GM12891 (cell line): Measurements from ENCODE around the gene AKAP9.
A peak's percentile ranks its signal among the peaks of the same experiment; 100 is the strongest.
"Not testable (repeated sequence)": the region's sequence is repeated elsewhere in the genome, so short reads cannot be mapped to it uniquely, and the experiment has no call there.

ENCODE experiments used
- DNase-seq: peaks from one replicate; pipeline ENCODE4 v3.0.0; 2011; ENCODE audit warnings: low spot score; ENCODE audit not compliant: insufficient read length
- FAIRE-seq: peaks from 2 replicates; lab custom pipeline; 2011; peaks lifted over from hg19 to GRCh38; lab: Jason Lieb, UNC
- PAX5 ChIP-seq: IDR thresholded peaks from 2 replicates; pipeline ENCODE4 v1.6.1; 2011; ENCODE audit warnings: low read length, moderate library complexity, mild to moderate bottlenecking; ENCODE audit not compliant: insufficient read depth, severe bottlenecking
- POLR2A ChIP-seq: IDR thresholded peaks from 2 replicates; pipeline ENCODE4 v1.6.1; 2011; ENCODE audit warnings: low read depth, low read length, control low read depth
- POLR2AphosphoS5 ChIP-seq: IDR thresholded peaks from 2 replicates; pipeline ENCODE4 v1.6.1; 2011; ENCODE audit warnings: low read depth, low read length, control low read depth
- POU2F2 ChIP-seq: IDR thresholded peaks from 2 replicates; pipeline ENCODE4 v1.6.1; 2011; ENCODE audit warnings: low read depth, mild to moderate bottlenecking, control low read depth, low read length, moderate library complexity
- SPI1 ChIP-seq: IDR thresholded peaks from 2 replicates; pipeline ENCODE4 v1.6.1; 2011; ENCODE audit warnings: low read depth, low read length, control low read depth
- TAF1 ChIP-seq: IDR thresholded peaks from 2 replicates; pipeline ENCODE4 v1.6.1; 2011; ENCODE audit warnings: low read depth, low read length, control low read depth

Gene AKAP9

DNA sequence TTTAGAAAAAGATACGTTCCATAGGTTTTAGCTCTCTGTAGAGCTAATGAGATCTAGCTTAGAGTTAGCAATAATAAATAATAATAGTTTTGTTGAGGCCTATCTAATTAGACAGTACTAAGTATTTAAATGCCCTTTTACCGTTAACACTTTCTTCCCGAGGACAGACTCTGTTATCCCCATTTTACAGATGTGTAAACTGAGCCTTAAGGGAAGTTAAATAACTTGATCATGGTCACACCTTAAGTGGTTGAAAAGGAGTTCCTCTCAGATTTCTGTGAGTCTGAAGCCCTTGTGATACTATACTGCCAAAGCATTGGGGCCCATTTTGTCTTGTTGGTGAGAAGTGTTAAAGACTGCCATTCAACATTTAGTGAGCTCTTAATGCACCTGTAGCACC is 132.0 kb downstream of the AKAP9 start:
- no peak for DNase-seq
- no peak for FAIRE-seq
- TF ChIP-seq TAF1 (no peak), POLR2A (no peak), POU2F2 (no peak), PAX5 (no peak)

DNA sequence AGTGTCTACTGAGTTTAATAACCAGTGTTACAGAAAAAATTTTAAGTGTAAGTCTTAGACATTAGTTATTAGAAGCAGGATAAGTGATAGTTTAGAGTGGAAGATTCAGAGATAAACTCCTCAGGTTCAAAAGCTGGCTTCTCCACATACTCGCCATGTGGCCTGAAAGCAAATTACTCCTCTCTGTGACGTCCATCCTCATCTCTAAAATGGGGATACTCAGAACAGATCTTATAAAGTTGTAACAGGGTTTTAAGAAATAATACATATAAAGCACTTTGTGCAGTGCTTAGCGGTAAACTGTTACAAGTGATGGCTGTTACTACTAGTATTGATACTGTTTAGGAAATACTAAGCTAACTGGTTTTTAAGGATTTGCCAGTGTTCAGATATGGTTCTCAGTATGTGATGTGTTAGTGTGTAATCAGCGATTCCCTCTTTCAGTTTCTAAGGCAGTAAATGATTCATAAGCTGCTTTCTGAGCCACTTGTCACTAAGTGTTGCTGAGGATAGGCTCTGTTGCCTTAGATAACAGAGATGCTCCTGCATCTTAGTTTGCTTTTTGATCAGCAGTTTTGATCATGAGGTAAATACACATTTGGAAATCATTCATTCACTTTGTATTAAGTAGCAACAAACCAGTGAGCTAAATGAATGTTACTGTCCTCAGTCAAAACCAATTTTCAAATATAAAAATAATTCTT is 134.9 kb downstream of the AKAP9 start:
- FAIRE-seq: no peak
- TF ChIP-seq SPI1 (no peak), POLR2AphosphoS5 (no peak), POLR2A (no peak)
- DNase-seq: no peak

DNA sequence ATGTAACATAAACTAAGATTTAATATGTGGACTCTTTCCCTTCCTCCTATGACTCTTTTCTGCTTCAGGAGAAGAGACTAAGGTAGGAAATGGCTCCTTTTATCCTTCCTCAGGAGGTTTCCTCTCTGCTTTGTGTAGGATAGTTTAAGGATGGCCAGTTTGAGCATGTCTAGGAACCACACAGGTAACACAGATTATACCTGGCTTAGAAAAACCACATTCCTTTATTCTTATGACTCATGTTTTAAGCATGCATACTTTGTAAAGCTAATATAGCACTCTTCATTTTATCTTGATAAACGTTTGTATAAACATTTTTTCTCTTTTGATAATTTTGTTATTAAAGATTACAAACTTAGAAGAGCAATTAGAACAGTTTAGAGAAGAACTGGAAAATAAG is 135.8 kb downstream of the AKAP9 start:
- DNase-seq (no peak), FAIRE-seq (no peak)
- TF ChIP-seq POU2F2: no peak
- TF ChIP-seq POLR2A: no peak
- no peak for TF ChIP-seq PAX5
- no peak for TF ChIP-seq TAF1
- no peak for TF ChIP-seq SPI1
- TF ChIP-seq POLR2AphosphoS5: no peak

DNA sequence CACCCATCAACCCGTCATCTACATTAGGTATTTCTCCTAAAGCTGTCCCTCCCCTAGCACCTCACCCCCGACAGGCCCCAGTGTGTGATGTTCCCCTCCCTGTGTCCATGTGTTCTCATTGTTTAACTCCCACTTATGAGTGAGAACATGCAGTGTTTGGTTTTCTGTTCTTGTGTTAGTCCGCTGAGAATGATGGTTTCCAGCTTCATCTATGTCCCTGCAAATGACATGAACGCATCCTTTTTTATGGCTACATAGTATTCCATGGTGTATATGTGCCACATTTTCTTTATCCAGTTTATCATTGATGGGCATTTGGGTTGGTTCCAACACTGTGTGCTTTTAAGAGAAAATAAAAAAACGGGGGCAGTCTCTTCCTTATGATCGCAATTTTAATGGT is 143.3 kb downstream of the AKAP9 start:
- DNase-seq, FAIRE-seq: not testable (repeated sequence)

DNA sequence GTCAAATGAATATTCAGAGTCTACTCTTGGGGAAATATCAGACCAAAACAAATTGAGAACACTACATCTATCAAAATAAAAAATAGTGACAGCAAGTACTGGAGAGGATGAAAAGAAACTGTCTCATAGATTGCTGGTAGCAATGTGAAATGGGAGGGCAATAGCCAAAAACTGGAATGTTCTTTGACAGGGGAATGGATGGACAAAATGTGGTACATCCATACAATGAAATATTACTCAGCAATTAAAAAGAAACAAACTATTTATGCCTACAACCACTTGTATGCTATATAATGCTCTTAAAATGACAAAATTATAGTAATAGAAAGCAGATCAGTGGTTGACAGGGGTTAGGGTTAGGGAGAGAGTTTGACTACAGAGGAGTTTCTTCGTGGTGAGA is 147.6 kb downstream of the AKAP9 start:
- DNase-seq (no peak), FAIRE-seq (no peak)
- no peak for TF ChIP-seq POLR2A
- TF ChIP-seq POLR2AphosphoS5: no peak
- no peak for TF ChIP-seq SPI1
- no peak for TF ChIP-seq TAF1
- no peak for TF ChIP-seq POU2F2
- TF ChIP-seq PAX5: no peak

DNA sequence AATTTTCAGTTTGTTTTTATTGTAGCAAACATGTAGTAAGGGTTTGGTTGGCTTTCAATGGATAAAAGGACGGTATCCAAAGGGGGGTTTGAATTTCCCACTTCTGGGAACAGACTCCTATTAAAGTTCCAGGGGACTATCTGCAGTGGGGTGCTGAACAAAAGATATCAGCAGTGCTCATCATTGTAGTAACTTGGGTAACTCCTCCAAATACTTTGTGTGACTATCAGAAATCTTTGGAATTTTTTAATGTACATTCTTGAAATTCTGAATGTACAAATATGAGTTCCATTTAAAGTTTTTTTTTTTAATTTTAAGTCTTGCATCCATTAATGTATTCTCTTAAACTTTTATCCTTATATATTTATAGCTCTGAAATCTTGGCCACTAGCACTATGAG is 151.5 kb downstream of the AKAP9 start:
- TF ChIP-seq SPI1: no peak
- TF ChIP-seq TAF1: no peak
- no peak for TF ChIP-seq POLR2AphosphoS5
- no peak for TF ChIP-seq PAX5
- no peak for TF ChIP-seq POLR2A
- no peak for TF ChIP-seq POU2F2
- no peak for DNase-seq
- FAIRE-seq: no peak

DNA sequence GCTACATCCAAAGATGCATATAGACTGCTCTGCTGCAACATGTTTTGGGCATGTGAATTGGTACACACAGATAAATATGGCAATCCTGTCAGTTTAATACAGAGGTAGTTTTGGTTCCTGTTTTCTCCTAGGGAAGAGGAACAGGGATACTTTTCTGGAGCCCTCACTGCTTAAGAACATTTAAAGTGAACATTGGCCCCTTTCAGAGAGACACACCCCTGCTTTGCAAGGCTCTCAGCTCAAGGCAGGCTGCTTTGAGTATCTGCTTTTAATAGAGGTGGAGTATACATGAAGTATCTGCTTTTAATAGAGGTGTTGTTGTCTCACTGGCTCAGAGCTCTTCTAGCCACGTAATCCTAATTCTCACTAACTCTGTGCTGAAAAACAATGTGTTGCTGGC is 154.7 kb downstream of the AKAP9 start:
- TF ChIP-seq SPI1: 0 out of 2 replicates have a peak, but pooled peaks have one; percentile 1
- no peak for TF ChIP-seq POLR2A
- DNase-seq (no peak), FAIRE-seq (no peak)

DNA sequence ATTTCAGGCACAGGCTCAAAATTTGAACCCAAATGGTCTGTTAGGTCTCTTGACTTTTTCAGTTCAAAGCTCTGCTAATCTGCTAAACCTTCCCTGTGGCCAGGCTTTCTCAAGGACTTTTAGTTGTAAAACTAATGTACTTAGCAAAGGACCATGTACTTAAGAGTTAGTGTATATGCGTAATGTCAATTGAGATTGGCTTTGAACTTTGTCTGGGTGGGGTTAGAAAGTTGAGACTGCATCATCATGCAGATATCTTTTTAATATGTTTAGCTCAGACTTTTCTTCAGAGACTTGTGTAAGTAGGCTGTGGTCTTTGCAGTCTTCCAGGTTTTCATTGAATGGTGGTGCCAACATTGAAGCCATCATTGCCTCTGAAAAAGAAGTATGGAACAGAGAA is 159.9 kb downstream of the AKAP9 start:
- TF ChIP-seq POU2F2: no peak
- no peak for TF ChIP-seq PAX5
- TF ChIP-seq TAF1: no peak
- TF ChIP-seq POLR2A: no peak
- TF ChIP-seq SPI1: no peak
- TF ChIP-seq POLR2AphosphoS5: no peak
- FAIRE-seq (no peak), DNase-seq (no peak)

DNA sequence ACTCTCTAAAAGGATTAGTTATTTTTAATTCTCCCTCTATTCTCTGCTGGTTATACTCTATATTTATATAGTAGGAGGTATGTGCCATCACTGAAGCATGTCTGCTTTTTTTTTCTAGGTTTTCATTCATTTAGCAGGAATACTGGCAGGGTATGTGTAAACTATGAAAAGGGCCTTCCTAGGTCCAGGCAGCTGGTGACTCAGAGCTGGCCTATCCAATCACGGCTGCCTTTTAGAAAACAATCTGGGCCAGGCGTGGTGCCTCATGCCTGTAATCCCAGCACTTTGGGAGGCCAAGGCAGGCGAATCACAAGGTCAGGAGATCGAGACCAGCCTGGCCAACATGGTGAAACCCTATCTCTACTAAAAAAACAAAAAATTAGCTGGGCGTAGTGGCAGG is 162.2 kb downstream of the AKAP9 start:
- not testable (repeated sequence) for DNase-seq, FAIRE-seq

DNA sequence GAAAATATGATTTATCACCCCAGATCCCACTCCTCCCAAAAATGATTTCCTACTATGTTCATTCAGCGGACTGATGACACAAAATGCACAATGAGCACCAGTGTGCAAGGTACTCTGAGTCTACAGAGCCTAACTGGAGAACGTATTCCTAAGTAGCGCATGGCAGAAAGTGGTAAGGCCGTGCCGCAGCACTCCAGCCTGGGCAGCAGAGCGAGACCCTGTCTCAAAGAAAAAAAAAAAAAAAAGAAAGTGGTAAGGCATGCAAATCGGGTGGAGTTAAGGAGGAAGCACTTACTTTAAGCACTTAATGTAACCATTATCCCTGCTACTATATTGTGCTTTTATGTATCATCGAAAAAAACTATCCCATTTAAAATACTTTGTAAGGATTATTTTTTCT is 168.2 kb downstream of the AKAP9 start:
- no peak for DNase-seq
- peak; percentile 59 for FAIRE-seq
- TF ChIP-seq POU2F2 (no peak), PAX5 (no peak), SPI1 (no peak), TAF1 (no peak), POLR2A (no peak), POLR2AphosphoS5 (no peak)

DNA sequence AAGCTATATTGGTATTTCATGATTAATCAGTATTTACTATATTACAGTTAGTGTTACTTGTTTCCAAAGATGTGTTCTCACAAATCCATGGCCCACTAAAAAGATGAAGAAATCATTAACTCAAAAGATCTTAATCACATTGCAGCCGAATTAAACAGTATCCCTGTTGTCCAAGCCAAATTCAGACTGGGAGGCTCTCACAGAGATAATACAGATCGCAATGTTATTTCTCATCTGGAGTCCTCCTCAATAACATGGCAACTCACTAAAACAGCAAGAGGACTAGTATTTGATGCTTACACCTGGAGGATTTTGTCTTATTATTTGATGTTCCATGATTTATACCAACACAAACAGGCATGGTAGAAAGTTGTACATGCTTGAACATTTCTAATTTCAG is 170.2 kb downstream of the AKAP9 start:
- TF ChIP-seq PAX5 (no peak), POU2F2 (no peak), POLR2AphosphoS5 (no peak), SPI1 (no peak), POLR2A (no peak), TAF1 (no peak)
- DNase-seq: no peak
- peak; percentile 13 for FAIRE-seq
